ENCODE data around the gene WT1.

WT1 gene

GRCh38 chr11:32420937-32421901 lies 14.1 kb downstream of the WT1 start:
- no peak for DNase-seq

- no peak for DNase-seq
Observed at GRCh38 chr11:32420139-32420538, 15.2 kb downstream of the WT1 start.

DNA sequence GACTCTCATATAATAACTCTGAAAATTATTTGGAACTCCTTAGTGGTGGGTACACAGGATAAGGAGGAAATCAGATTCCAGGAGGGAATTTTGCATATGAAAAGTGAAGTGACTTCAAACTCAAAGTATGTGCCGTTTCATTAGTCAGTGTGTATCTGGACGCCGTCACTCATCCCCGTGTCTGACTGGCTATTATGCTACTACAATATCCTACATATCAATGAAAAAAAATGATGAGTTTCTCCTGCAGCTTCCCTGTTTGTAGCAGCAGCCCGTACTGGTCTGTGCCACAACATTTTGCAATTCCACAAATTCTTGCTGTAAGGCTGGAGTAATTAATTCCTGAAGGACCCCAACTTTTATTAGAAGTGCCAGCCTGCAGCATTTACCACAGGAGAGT lies 16.5 kb downstream of the WT1 start:
- DNase-seq, result no peak

- no peak for DNase-seq
Observed at GRCh38 chr11:32417806-32418205, 17.5 kb downstream of the WT1 start.

- no peak for DNase-seq
Observed at GRCh38 chr11:32416301-32416700, 19.0 kb downstream of the WT1 start.

GRCh38 chr11:32414925-32415324 lies 20.4 kb downstream of the WT1 start:
- no peak for DNase-seq

GRCh38 chr11:32411942-32412615 lies 23.3 kb downstream of the WT1 start:
- DNase-seq, result no peak

DNA sequence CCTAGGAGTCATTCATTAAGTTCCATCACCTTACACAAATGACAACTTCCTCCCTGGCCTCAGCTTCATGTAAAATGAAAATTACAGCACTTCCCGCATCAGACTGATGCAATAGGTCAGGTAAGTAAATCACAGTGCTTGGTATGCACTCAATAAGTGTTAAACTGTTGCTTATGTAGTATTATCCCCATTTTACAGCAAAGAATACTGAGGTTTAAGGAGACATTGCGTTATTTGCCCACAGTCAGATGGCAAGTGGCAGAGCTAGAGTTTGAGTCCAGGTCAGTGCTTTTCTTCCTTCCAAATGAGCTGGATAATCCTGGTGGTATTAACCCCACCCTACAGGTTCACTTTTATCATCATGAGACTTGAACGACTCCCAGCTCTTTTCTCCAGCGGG lies 29.7 kb downstream of the WT1 start:
- DNase-seq, result no peak

- DNase-seq, result no peak
Observed at GRCh38 chr11:32402836-32403235, 32.5 kb downstream of the WT1 start.

DNA sequence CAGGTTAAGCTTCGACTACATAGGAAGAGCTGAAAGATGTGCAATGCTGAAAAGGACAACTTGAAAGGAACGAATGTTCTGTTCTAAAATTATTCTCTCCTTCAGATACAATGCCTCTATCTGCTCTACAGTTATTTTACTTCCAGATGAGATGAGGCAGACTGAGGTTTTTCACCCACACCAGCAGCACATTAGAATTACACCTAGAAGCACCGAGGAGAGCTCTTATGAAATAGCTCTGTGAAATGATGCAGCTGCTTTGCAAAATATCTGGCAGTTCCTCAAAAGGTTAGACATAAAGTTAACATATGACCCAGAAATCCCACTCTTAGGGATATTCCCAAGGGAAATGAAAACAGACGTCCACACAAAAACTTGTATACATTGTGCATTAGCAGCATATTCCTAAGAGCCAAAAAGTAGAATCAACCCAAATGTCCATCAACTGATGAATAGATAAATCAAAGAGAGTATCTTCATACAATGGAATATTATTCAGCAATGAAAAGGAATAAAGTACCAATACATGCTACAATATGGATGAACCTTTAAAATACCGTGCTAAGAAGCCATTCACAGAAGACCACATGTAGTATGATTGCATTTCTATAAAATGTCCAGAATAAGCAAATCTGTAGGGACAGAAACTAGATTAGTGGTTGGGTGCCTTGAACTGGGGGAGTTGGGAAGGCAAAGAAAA lies 34.5 kb downstream of the WT1 start:
- no peak for DNase-seq

DNA sequence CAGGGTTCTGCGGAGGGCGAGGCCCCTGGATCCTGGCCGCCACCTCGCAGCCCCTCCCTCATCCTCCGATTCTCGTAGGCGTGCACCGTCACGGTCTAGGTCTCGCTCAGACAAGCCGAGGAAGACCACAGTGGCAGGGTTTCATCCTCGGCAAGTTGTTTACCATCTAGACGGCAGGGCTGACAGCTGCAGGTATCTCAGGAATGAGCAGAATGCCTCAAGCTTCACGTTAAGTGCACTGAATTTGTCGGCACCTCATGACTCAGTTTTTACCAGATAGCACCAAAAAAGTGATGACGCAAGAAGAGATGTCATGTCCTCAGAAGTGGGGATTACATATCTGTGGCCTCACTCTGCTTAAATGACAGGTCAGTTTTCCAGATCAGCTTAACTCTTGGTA lies 35.1 kb downstream of the WT1 start:
- no peak for DNase-seq

DNA sequence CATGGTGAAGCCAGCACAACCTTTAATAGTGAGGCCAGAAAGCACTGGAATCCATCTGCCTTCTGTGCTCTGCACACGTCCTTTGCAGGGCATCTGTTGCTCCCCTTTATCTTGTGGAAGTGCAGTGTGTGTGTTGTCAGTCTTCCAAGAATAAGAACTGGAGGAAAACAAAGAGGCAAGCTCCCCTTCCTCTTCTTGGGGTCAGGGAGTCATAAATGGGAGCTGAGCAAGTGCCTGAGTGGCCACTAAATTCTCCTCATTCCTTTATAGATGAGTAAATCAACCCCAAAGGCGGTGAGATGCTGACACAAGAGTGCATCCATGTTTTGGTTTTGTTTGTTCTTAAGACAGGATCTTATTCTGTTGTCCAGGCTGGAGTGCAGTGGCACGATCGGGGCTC lies 38.3 kb downstream of the WT1 start:
- DNase-seq, result no peak

DNA sequence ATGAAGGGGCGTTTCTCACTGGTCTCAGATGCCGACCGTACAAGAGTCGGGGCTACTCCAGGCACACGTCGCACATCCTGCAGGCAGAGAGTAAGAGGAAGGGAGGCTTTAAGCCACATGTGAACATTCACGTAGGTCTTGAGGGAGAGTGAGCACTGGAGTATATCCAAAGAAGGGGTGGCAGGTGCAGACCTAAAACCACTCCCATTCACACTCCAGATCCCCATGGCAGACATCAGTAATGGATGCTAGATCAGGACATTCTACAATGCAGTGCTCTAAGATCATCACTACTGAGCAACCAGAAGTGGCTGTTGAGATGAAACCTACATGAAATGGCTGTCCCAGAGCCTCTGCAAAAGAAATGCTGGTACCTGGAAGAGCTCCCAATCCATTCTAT lies 39.0 kb downstream of the WT1 start:
- no peak for DNase-seq

DNA sequence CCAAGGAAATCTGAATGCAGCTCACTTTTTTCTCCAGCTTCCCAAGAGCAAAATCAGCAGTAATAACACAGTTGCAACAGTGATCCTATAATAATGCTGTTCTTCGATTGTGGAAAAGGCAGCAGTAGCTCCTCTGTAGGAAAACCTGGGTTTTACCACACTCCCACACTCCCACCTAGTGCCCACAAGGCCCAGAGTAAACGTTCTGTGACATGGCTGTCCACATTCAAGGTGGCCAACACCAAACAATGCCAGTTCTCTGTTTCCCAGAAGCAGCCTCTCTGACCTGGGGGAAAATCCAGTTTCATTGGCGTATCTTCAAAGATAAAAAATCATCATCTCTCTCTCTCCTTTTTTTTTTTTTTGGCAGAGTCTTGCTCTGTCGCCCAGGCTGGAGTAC lies 40.2 kb downstream of the WT1 start:
- DNase-seq, result no peak

GRCh38 chr11:32392840-32393239 lies 42.5 kb downstream of the WT1 start:
- no peak for DNase-seq

DNA sequence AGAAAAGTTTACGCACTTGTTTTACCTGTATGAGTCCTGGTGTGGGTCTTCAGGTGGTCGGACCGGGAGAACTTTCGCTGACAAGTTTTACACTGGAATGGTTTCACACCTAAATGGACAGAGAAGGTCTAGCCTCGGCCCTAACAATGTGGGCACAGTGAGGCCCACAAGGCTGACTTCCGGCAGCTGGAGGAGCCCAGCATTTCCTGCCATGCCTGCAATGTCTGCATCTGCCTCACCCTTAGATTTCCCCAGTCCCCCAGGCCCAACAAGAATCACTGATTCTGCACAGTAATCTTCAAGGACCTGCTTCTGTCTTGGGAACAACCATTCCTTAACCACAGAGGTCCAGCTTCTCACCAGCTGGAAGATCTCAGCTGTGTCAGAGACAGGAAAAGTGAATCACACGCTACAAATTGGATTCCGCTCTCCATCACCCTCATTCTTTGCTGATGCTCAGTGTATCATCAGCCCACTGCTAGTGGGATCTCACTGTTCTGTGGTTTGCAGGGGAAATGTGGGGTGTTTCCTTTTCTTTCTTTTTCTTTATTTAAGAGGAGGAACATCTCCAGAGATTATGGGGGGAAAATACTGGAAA lies 43.3 kb downstream of the WT1 start:
- DNase-seq, result no peak

- DNase-seq, result no peak
Observed at GRCh38 chr11:32391479-32391878, 43.9 kb downstream of the WT1 start.

DNA sequence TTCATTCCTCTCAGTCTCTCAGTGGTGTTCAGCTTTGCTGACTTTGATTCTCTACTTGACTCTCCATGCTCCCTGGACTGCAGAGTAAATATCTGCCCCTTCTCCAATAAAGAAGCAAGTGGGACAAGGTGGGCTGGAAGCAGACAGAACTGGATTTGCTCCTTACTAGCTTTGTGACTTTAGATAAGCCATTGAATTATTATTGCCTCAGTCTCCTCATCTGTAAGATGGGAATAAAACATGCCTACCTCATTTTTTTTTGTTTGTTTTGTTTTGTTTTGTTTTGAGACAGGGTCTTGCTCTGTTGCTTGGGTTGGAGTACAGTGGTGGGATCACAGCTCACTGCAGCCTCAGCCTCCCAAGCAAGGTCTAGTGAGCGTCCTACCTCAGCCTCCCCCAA lies 44.6 kb downstream of the WT1 start:
- no peak for DNase-seq

DNA sequence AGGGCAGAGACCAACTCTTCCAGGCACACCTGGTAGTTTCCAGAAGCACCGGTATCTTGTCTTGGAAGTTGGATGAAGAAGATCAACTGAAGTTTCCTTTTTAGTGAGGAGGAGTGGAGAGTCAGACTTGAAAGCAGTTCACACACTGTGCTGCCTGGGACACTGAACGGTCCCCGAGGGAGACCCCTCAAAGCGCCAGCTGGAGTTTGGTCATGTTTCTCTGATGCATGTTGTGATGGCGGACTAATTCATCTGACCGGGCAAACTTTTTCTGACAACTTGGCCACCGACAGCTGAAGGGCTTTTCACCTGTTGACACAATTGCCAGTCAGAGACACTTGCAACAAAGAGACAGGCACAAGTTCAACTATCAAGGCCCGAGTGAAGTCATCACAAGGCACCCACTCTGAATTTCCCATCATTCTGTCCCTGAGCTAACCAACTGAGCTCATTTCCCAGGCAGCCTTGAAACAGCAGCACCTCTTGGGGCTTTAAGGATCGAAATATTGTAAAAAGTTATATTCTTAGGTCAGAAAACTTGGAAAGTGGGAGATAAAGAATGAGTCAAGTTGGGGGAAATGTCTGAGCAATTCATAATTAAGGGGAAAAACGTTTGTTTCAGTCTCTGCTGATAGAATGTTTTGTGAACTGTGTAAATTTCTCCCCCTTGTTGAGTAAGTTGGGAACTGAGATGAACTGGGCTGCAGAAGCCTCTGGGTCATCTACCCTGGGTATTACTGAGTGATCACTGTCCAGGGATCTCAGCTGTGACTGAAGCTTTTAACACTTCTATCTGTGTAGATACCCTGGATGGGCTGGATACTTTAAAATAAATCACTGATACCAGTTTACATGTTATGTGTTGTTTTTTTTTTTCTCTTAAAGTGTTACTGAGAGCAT lies 46.2 kb downstream of the WT1 start:
- no peak for DNase-seq

GRCh38 chr11:32388365-32388764 lies 47.0 kb downstream of the WT1 start:
- no peak for DNase-seq

DNA sequence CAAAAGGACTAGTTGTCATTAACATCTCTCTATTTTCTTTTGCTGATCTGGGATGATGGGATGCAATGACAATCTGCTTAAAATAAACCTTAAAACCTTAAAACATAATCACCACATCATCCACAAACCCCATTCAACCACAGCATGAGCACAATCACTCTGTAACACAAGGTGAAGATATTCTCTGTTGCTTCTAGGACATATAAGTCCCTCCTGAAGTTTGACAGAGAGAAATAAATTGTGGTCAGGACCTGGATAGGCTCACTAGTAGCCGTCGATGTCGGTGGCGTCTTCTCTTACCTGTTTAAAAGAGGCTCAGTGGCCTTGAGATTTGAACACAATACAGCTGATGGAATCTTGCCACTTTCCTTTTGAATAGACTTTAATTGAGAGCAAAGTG lies 47.9 kb downstream of the WT1 start:
- DNase-seq, result no peak

DNA sequence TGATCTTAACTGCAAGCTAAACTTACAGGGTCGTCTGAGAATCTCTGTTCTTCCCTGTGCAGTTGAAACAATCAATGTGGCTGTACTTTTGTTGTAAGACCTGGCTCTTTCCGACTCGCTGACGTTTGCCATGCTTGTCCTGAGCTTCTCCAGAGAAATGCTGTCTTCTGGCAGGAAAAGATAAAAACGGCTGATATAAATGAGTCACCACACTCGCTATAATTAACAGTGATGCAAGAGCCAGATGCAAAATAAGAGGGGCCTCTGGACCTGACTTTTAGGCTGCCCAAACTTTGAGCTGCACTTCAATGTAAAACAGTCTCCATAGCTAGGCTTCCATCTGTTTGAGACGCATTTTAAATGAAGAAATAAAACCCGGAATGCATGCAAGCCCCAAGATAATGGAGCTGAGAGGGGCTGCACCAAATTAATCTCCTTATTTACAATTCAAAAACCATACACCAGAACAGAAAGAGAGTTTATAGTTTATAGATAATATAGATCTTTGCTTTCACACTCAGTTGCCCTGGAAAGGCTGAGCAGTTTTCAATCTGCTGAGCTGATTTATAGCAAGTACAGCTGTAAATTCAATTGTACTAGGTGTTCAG lies 48.5 kb downstream of the WT1 start:
- DNase-seq, result no peak
